Suprapubic skin (tissue), 4 donors: ENCODE data around the gene ERFL. TPM values are rescaled to one million over a fixed set of nuclear protein-coding genes. Genes with fewer than 3 reads are reported as not detected.

Source experiments
- DNase-seq, 2 donors: peaks; one replicate each; pipeline ENCODE4 v3.0.0-alpha.2; 2019; ENCODE audit warnings: low spot score in 2 of 2
- H3K27ac ChIP-seq: fragments of 200-600 bp; sonication (generic); one replicate; pipeline ENCODE4 v1.5.1; 2019
- H3K27me3 ChIP-seq: fragments of 200-600 bp; sonication (generic); one replicate; pipeline ENCODE4 v1.5.1; 2019
- H3K36me3 ChIP-seq: fragments of 200-600 bp; sonication (generic); one replicate; pipeline ENCODE4 v1.5.1; 2019
- H3K4me1 ChIP-seq: fragments of 200-600 bp; sonication (generic); one replicate; pipeline ENCODE4 v1.5.1; 2019
- H3K4me3 ChIP-seq: fragments of 200-600 bp; sonication (generic); one replicate; pipeline ENCODE4 v1.5.1; 2019; ENCODE audit warnings: mild to moderate bottlenecking
- H3K9me3 ChIP-seq: fragments of 200-600 bp; sonication (generic); one replicate; pipeline ENCODE4 v1.5.1; 2019
- CTCF ChIP-seq, 2 donors: fragments of 200-600 bp in 1 of 2; fragments of 450-650 bp in 1 of 2; sonication (generic) in 1 of 2; IDR thresholded peaks; one replicate each; pipeline ENCODE4 v1.5.1; 2016 to 2019; ENCODE audit warnings: antibody characterized with exemption in 2 of 2, mild to moderate bottlenecking in 1 of 2, moderate library complexity in 1 of 2
- EP300 ChIP-seq: sonication (generic); formaldehyde crosslinking; IDR thresholded peaks from one replicate; pipeline ENCODE4 v1.6.1; 2017; ENCODE audit warnings: antibody characterized with exemption
- POLR2A ChIP-seq, 2 donors: fragments of 450-650 bp; IDR thresholded peaks; one replicate each; pipeline ENCODE4 v1.6.1; 2017; ENCODE audit warnings: antibody characterized with exemption in 2 of 2, mild to moderate bottlenecking in 2 of 2, moderate library complexity in 2 of 2
- POLR2AphosphoS5 ChIP-seq, 3 donors: sonication (generic); formaldehyde crosslinking; IDR thresholded peaks; one replicate each; pipeline ENCODE4 v1.6.1; 2017; ENCODE audit warnings: antibody characterized with exemption in 3 of 3
- WGBS: methylation state at CpG from one replicate; pipeline ENCODE4 v1.1.5; 2018; 5-methylcytosine and 5-hydroxymethylcytosine counted together
- total RNA-seq, 4 donors: library from RNA; depleted of rRNA; stranded (reverse); fragments of >200 nt; gene quantifications; one replicate each; pipeline ENCODE4 v1.1.0, GENCODE V29; 2016

The ERFL gene
- total RNA-seq, 4 donors from 2014 or later: 0.21 to 0.72 TPM; not detected in 2

DNA sequence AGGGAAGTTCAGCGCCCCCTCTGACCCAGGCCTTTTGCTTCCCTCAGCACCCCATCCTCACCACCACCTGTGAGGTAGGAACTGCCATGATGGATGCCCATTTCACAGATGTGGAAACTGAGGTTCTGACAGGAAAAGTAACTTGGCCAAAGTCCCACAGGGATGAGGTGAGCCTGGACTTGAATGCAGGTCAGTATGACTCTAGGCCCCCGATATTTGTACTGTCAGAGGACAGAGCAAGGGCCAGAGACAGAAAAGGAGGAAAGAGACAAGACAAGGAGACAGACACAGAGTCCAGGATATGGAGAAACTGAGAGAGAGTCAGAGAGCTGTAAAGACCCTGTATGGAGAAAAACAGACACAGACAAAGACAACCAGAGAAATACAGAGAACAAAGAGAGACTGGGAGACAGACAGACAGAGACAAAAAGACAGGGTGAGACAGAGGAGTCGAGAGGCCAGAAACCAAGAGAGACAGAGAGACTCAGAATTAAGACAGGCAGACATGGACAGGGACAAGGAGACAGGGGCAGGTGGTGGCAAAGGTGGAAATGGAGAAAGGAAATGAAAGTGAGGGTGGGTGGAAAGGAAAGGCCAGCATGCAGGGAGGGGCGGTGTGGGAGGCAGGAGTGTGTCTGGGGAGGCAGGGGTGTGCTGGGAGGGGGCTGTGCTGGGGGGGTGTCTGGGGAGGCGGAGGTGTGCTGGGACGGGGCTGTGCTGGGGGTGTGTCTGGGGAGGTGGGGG lies 5.0 kb downstream of the ERFL start:
- 50% methylated on average over 4 of the region's 6 CpGs for WGBS
- peaks cover 6% of the 10 kb centered on the region for H3K4me1 ChIP-seq
- TF ChIP-seq POLR2AphosphoS5 (IDR thresholded peaks at IDR 0.05) (no peak), EP300 (no peak), CTCF (IDR thresholded peaks at IDR 0.05) (no peak), POLR2A (IDR thresholded peaks at IDR 0.05) (no peak)
- H3K27ac ChIP-seq: no peak overlapping the region
- no peaks in the 10 kb centered on the region for H3K9me3 ChIP-seq
- peaks cover 92% of the 10 kb centered on the region for H3K27me3 ChIP-seq
- H3K4me3 ChIP-seq: no peak overlapping the region
- no peak for DNase-seq
- no peaks in the 10 kb centered on the region for H3K36me3 ChIP-seq

GRCh38 chr19:41922585-41922984 lies 5.7 kb downstream of the ERFL start:
- 3% methylated on average over 17 of the region's 18 CpGs for WGBS
- no peak overlapping the region for H3K4me3 ChIP-seq

DNA sequence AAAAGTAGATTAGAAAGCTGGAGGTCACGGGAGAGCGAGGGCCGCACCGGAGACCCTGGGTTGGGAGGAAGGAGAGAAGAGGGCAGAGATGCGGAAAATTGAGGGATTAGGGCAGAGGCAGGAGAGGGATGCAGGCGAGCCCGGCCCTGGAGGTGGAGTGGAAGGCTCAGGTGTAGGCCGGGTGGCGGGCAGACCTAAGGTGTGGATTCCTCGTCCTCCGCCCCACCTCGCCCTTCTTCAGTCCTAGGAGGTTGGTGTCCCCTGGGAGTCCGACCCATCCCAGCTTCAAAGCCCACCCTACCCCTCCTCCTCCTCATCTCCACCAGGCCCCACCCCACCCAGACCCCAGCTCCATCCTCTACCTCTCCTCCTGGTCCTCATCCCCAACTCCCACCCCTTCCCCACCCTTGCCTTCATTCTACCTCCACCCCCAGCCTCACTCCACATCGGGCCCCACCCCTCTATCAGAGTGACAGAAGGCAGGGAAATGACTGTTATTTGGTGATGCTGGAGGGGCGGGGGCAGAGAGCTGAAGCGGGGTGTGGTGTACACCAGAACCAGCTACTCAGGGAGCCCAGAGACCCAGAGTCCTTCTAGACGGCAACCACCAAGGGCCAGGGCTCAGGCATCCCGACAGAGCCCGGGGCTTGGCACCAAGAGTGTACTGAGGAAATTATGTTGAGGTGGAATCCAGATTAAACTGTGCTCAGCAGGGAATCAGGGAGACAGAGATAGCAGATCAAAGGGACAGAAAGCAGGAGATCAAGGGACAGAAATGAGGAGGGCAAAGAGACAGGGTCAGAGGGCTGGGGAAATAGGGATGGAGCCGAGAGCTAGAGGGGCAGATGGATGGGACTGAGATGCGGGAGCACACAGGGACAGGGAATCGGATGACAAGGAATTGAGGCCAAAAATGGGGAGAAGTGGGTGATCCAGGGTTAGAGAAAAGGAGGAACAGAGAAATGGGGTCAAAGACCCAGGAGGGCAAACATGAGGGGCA lies 6.4 kb downstream of the ERFL start:
- Histone ChIP-seq H3K27ac (no peak overlapping the region), H3K4me1 (no peaks in the 10 kb centered on the region), H3K36me3 (no peaks in the 10 kb centered on the region), H3K4me3 (no peak overlapping the region), H3K9me3 (no peaks in the 10 kb centered on the region), H3K27me3 (peaks cover 92% of the 10 kb centered on the region)
- no peak for DNase-seq
- WGBS: 13% methylated on average over 22 of the region's 22 CpGs
- TF ChIP-seq POLR2A (IDR thresholded peaks at IDR 0.05): no peak
- no peak for TF ChIP-seq EP300
- TF ChIP-seq CTCF (IDR thresholded peaks at IDR 0.05): no peak
- no peak for TF ChIP-seq POLR2AphosphoS5 (IDR thresholded peaks at IDR 0.05)

More at GRCh38 chr19:41922585-41922984, 5.7 kb downstream of the ERFL start:
- TF ChIP-seq POLR2A (IDR thresholded peaks at IDR 0.05): no peak
- no peak for TF ChIP-seq POLR2AphosphoS5 (IDR thresholded peaks at IDR 0.05)
- Histone ChIP-seq H3K9me3 (no peaks in the 10 kb centered on the region), H3K27ac (no peak overlapping the region), H3K4me1 (no peaks in the 10 kb centered on the region), H3K36me3 (no peaks in the 10 kb centered on the region), H3K27me3 (peaks cover 92% of the 10 kb centered on the region)
- no peak for DNase-seq

- H3K36me3 ChIP-seq: no peaks in the 10 kb centered on the region
- no peaks in the 10 kb centered on the region for H3K9me3 ChIP-seq
- no peak for DNase-seq
- H3K27me3 ChIP-seq: peaks cover 93% of the 10 kb centered on the region
- no peaks in the 10 kb centered on the region for H3K4me1 ChIP-seq
- TF ChIP-seq POLR2A (IDR thresholded peaks at IDR 0.05) (no peak), POLR2AphosphoS5 (IDR thresholded peaks at IDR 0.05) (no peak), EP300 (no peak), CTCF (IDR thresholded peaks at IDR 0.05) (no peak)
- no peak overlapping the region for H3K4me3 ChIP-seq
- no peak overlapping the region for H3K27ac ChIP-seq
- 4% methylated on average over 16 of the region's 26 CpGs for WGBS
Measured at GRCh38 chr19:41920882-41921576, 7.2 kb downstream of the ERFL start.

DNA sequence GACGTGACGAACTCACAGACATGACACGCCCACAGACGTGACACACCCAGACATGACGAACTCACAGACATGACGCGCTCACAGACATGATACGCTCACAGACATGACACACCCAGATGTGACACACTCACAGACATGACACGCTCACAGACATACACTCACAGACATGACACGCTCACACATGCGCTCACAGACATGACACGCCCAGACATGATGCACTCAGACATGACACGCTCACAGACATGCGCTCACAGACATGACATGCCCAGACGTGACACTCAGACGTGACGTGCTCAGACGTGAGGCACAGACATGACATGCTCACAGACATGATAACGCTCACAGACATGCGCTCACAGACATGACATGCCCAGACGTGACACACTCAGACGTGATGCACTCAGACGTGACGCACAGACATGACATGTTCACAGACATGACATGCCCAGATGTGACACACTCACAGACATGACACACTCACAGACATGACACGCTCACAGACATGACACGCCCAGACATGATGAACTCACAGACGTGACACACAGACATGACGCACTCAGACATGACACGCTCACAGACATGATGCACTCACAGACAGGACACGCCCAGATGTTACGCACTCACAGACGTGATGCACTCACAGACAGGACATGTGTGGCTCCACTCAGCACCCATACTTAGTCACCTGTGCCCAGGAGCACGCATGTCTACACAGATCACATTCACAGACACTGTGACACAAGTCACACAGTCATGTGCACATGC lies 8.1 kb downstream of the ERFL start:
- Histone ChIP-seq H3K27me3 (peaks cover 93% of the 10 kb centered on the region), H3K4me1 (peaks cover 3% of the 10 kb centered on the region), H3K36me3 (no peaks in the 10 kb centered on the region), H3K27ac (no peak overlapping the region), H3K9me3 (no peaks in the 10 kb centered on the region), H3K4me3 (no peak overlapping the region)
- TF ChIP-seq EP300 (no peak), POLR2AphosphoS5 (IDR thresholded peaks at IDR 0.05) (no peak), POLR2A (IDR thresholded peaks at IDR 0.05) (no peak), CTCF (IDR thresholded peaks at IDR 0.05) (no peak)
- WGBS: 80% methylated on average over 22 of the region's 33 CpGs
- DNase-seq: no peak
